GM21360 (cell line): Measurements from ENCODE around the gene C12orf56.
"Not testable (repeated sequence)": the region's sequence is repeated elsewhere in the genome, so short reads cannot be mapped to it uniquely, and the experiment has no call there.

Source experiments
- ATAC-seq: cut with Tn5 transposase; IDR thresholded peaks from one replicate; pipeline ENCODE4 v1.9.1; 2021; ENCODE audit warnings: mild to moderate bottlenecking, moderate library complexity; ENCODE audit not compliant: unreplicated experiment

The C12orf56 gene

GRCh38 chr12:64318605-64319004 is 72.0 kb downstream of the C12orf56 start:
- no peak for ATAC-seq

DNA sequence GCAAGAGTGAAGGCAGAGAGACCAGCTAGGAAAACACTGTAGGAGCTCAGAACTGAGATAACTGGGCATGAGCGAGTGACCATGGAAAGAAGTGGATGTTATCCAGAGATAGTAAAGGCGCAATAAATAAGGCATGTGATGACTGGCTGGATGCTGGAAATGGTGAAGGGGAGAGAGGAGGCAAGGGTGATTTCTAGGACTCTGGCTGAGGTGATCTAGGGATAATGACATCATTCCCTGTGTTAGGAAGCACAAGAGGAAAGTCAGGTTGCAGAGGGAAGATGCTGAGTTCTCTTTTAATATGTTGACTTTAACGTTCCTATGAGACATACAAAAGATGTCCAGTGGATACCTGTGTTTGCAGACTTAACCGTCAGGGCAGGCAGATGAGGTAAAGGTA is 78.7 kb downstream of the C12orf56 start:
- ATAC-seq = no peak

GRCh38 chr12:64304571-64304970 is 86.0 kb downstream of the C12orf56 start:
- no peak for ATAC-seq

DNA sequence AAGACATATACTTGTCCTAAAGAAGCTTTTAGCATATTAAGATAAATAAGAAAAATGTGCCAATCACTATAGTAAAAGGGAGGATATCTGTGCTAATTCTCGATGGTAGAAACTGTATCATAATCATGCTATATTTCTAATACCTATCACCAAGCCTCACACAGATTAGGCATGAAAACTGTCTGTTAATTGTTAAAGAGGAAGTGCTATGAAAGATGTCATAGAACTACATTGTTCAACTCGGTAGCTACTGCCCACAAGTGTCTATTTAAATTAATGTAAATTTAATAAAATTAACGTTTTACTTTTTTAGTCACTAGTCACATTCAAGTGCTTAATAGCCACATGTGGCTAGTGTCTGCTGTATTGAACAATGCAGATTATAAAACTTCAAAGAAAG is 90.9 kb downstream of the C12orf56 start:
- ATAC-seq = no peak

DNA sequence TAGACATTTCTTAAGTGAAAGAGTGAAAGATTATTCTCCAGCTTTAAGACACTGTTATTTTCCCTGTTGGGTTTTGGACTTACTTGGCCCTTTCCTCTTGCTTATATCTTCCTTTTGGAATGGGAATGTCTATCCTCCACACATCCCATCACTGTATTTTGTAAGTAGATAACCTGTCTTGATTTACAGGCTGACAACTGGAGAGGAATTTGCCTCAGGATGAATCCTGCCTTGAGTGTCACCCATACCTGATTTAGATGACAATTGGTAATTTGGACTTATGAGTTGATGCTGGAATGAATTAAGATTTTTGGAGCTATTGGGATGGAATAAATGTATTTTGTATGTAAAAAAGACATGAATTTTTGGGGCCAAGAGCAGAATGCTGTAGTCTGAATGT is 94.3 kb downstream of the C12orf56 start:
- ATAC-seq = no peak

DNA sequence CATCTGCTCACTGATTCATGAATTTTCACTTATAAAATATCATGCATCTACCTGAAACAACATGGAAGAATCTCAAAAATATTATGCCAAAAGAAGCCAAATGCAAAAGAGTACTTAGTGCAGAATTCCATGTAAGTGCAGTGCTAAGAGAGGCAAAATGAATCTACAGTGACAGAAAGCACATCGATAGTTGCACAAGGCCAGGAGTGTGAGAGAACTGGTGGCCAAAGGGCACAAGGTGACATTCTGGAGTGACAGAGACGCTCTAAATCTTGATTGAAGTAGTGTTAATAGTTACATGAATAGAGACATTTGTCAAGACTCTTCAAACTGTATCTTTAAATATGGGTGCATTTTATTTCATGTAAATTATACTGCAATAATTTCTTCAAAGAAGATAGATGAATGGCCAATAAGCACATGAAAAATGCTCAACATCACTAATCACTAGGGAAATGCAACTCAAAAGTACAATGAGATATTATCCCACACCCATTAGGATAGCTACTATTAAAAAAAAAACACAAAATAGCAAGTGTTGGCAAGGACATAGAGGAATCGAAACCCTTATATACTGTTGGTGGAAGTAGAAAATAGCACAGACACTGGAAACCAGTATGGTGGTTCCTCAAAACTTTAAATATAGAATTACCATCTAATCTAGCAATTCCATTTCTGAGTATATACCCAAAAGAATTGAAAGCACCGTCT is 96.7 kb downstream of the C12orf56 start:
- peak; percentile 68 for ATAC-seq

DNA sequence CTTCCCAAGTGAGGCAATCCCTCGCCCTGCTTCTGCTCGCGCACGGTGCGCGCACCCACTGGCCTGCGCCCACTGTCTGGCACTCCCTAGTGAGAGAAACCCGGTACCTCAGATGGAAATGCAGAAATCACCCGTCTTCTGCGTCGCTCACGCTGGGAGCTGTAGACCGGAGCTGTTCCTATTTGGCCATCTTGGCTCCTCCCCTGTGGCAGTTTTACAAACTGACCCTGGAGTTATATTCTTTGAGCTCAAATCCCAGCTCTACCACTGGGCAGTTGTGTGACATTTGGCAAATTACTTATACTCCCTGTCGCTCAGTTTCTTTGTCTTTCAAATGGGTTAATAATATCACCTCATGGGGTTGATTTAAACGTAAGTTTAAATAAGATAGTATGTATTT is 97.4 kb downstream of the C12orf56 start:
- ATAC-seq = not testable (repeated sequence)

- ATAC-seq = no peak
Observed at GRCh38 chr12:64286521-64286920, 104.0 kb downstream of the C12orf56 start.

GRCh38 chr12:64284256-64284655 is 106.3 kb downstream of the C12orf56 start:
- no peak for ATAC-seq

DNA sequence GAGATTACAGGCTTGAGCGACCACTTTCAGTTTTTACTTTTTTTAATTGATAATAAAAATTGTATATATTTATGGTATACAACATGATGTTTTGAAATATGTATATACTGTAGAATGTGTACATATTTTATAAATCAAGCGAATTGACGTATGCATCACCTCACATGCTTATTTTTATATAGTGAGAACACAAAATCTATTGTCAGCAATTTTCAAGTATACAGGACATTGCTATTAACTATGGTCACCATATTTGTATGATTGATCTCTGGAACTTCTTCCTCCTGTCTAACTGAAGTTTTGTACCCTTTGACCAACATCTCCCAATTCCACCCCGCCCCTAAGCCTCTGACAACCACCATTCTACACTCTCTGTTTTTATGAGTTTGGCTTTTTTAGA is 112.1 kb downstream of the C12orf56 start:
- no peak for ATAC-seq

- peak; percentile 88 for ATAC-seq
Observed at GRCh38 chr12:64273527-64274403, 116.8 kb downstream of the C12orf56 start.

GRCh38 chr12:64270411-64270810 is 120.1 kb downstream of the C12orf56 start:
- no peak for ATAC-seq

DNA sequence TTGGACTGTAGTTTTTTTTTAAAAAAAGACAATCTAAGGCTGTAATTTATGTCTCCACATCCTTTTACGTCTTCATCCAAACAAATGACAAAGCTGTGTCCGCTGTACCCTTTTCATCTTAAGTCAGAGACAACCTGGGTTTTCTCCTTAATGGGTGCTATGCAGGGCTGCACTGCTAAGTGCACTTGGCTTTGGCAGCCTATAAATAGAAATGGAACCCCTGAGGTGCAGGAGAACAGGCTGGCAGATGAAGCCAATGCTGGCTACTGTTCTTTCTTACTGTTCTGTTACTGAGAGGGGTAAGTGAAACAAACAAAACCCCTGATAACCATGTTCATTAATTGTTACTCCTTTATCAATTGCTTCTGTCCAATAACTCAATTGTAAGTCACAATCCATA is 121.4 kb downstream of the C12orf56 start:
- ATAC-seq = no peak

DNA sequence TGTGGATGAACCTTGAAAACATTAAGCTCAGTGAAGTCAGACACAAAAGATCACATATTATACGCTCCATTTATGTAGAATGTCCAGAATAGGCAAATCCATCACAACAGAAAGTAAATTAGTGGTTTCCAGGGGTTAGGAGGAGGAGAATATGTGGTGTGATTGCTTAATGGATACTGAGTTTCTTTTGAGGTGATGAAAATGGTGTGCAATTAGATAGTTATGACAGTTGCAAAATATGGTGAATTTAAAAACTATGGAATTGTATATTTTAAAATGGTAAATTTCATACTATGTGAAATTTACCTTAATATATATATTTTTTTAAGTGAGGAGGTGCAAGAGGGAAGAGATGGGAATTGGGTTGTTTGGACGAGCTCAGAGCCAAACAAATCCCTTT is 122.1 kb downstream of the C12orf56 start:
- ATAC-seq = no peak

- ATAC-seq = no peak
Observed at GRCh38 chr12:64265839-64266238, 124.7 kb downstream of the C12orf56 start.

DNA sequence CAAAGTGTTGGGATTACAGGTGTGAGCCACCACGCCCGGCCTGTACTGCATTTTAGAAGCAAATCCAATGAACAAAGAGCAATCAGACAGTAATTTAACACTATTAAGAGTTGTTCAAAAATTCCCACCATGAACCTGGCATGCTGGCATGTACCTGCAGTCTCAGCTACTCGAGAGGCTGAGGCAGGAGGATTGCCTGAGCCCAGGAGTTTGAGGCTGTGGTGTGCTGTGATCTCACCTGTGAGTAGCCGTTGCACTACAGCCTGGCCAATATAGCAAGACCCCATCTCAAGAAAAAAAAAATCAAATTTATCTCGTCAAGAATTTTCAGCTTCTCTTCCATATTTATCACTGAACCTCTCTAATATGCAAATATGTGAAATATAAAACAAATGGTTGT is 128.7 kb downstream of the C12orf56 start:
- ATAC-seq = no peak

DNA sequence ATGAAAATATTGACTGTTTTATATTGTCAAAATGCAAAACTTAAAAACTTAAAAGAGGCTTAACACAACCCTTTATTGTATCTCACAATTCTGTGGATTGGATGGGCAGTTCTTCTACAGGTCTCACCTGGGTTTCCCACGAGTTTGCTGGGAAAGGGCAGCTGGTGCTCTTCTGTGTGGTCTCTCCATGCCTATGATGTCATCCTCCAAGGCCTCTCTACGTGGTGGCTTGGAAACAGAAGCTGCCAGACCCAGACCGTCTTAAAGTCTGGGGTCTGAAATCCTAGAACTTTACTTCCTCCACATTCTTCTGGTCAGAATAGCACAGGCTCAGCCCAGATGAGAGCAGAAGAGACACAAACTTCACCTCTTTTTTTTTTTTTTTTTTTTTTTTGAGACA is 132.0 kb downstream of the C12orf56 start:
- ATAC-seq = no peak

- no peak for ATAC-seq
Observed at GRCh38 chr12:64256166-64256800, 134.3 kb downstream of the C12orf56 start.

- no peak for ATAC-seq
Observed at GRCh38 chr12:64255249-64255648, 135.3 kb downstream of the C12orf56 start.

- no peak for ATAC-seq
Observed at GRCh38 chr12:64253356-64253755, 137.2 kb downstream of the C12orf56 start.

DNA sequence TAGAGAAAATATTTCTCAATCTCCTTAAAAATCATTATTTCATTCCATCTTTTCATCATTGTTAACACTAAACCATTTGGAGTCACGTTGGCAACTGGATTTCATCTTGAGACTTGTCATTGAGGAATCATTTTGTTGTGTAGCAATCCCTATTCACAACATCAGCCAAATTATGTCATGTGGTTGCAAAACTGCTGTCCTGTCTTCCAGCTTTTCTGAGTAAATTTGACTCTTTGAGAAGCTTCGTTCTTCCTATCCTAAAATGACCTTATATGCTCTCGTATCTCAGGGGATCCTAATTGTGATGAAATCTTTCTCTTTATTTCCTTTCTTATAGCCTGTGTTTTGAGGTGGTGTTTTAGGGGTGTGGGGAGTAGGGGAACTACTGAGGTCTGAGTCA is 137.9 kb downstream of the C12orf56 start:
- ATAC-seq = no peak

- ATAC-seq = no peak
Observed at GRCh38 chr12:64243809-64244208, 146.7 kb downstream of the C12orf56 start.
